Measurements from ENCODE around the gene BOLA3. TPM values are rescaled to one million over a fixed set of nuclear protein-coding genes. Genes with fewer than 3 reads are reported as not detected.

Gene BOLA3
- total RNA-seq, 4 donors from 2014 or later = 17.7 to 72.6 (median 28.0) TPM

GRCh38 chr2:74162951-74163350 is 15.2 kb upstream of the BOLA3 start:
- no peaks in the 10 kb centered on the region for H3K9me3 ChIP-seq
- no peak overlapping the region for H3K27ac ChIP-seq
- H3K4me3 ChIP-seq = no peak overlapping the region
- H3K27me3 ChIP-seq = no peaks in the 10 kb centered on the region
- no peak for DNase-seq
- TF ChIP-seq POLR2A (IDR thresholded peaks at IDR 0.05) = no peak
- TF ChIP-seq CTCF (IDR thresholded peaks at IDR 0.05) = no peak
- no peaks in the 10 kb centered on the region for H3K4me1 ChIP-seq
- peaks cover 0 to 94% (median 3%) of the 10 kb centered on the region in 3 donors for H3K36me3 ChIP-seq

GRCh38 chr2:74155830-74156229 is 8.1 kb upstream of the BOLA3 start:
- Histone ChIP-seq H3K4me3 (no peak overlapping the region), H3K36me3 (peaks cover 0 to 90% (median 0%) of the 10 kb centered on the region in 3 donors), H3K9me3 (no peaks in the 10 kb centered on the region), H3K27ac (no peak overlapping the region), H3K27me3 (no peaks in the 10 kb centered on the region), H3K4me1 (no peaks in the 10 kb centered on the region)
- TF ChIP-seq POLR2A (IDR thresholded peaks at IDR 0.05) = no peak
- no peak for TF ChIP-seq CTCF (IDR thresholded peaks at IDR 0.05)
- no peak for DNase-seq

- Histone ChIP-seq H3K4me1 (peaks cover 0 to 8% (median 0%) of the 10 kb centered on the region in 4 donors), H3K9me3 (no peaks in the 10 kb centered on the region), H3K36me3 (peaks cover 0 to 68% (median 0%) of the 10 kb centered on the region in 3 donors), H3K27me3 (no peaks in the 10 kb centered on the region), H3K27ac (no peak overlapping the region), H3K4me3 (no peak overlapping the region)
- no peak for DNase-seq
- TF ChIP-seq POLR2A (IDR thresholded peaks at IDR 0.05) = no peak
- TF ChIP-seq CTCF (IDR thresholded peaks at IDR 0.05) = no peak
Measured at GRCh38 chr2:74152954-74153353, 5.2 kb upstream of the BOLA3 start.

GRCh38 chr2:74149570-74150319 is 2.0 kb upstream of the BOLA3 start:
- H3K4me1 ChIP-seq = peaks cover 0 to 19% (median 7%) of the 10 kb centered on the region in 4 donors

GRCh38 chr2:74149247-74149525 is 1.5 kb upstream of the BOLA3 start:
- H3K36me3 ChIP-seq = peaks cover 0 to 30% (median 0%) of the 10 kb centered on the region in 3 donors
- TF ChIP-seq CTCF (IDR thresholded peaks at IDR 0.05) = no peak
- no peak for TF ChIP-seq POLR2A (IDR thresholded peaks at IDR 0.05)

More at GRCh38 chr2:74149570-74150319, 2.0 kb upstream of the BOLA3 start:
- Histone ChIP-seq H3K9me3 (no peaks in the 10 kb centered on the region), H3K27me3 (no peaks in the 10 kb centered on the region), H3K36me3 (peaks cover 0 to 36% (median 0%) of the 10 kb centered on the region in 3 donors), H3K4me3 (no peak overlapping the region), H3K27ac (no peak overlapping the region)
- DNase-seq = no peak
- TF ChIP-seq CTCF (IDR thresholded peaks at IDR 0.05) (no peak), POLR2A (IDR thresholded peaks at IDR 0.05) (no peak)

More at GRCh38 chr2:74149247-74149525, 1.5 kb upstream of the BOLA3 start:
- DNase-seq = no peak
- Histone ChIP-seq H3K27ac (no peak overlapping the region), H3K4me1 (peaks cover 0 to 19% (median 7%) of the 10 kb centered on the region in 4 donors), H3K27me3 (no peaks in the 10 kb centered on the region), H3K4me3 (no peak overlapping the region), H3K9me3 (no peaks in the 10 kb centered on the region)
